ENCODE data around the gene INPP5J.

GRCh38 chr22:31120230-31120629, 2.5 kb upstream of the INPP5J start:
- TF ChIP-seq CTCF (IDR thresholded peaks at IDR 0.05), result no peak
- TF ChIP-seq POLR2AphosphoS5 (IDR thresholded peaks at IDR 0.05), result no peak
